KOPT-K1 (cell line): ENCODE results near the gene HSP90AB1.
A peak's percentile ranks its signal among the peaks of the same experiment; 100 is the strongest.

Source experiments
- H3K27ac ChIP-seq: fragments of 200-600 bp; sonication (generic); 2 replicates; pipeline ENCODE4 v1.5.1; 2016; ENCODE audit warnings: antibody characterized with exemption, mild to moderate bottlenecking, low read depth, low read length; ENCODE audit not compliant: poor library complexity, severe bottlenecking
- H3K36me3 ChIP-seq: fragments of 200-600 bp; sonication (generic); 2 replicates; pipeline ENCODE4 v1.5.1; 2017; ENCODE audit warnings: antibody characterized with exemption, mild to moderate bottlenecking, low read length, moderate library complexity; ENCODE audit not compliant: insufficient read depth
- H3K9me3 ChIP-seq: fragments of 200-600 bp; sonication (generic); 2 replicates; pipeline ENCODE4 v1.5.1; 2017; ENCODE audit warnings: antibody characterized with exemption, low read length, mild to moderate bottlenecking; ENCODE audit not compliant: insufficient read depth, poor library complexity, severe bottlenecking

The HSP90AB1 gene

DNA sequence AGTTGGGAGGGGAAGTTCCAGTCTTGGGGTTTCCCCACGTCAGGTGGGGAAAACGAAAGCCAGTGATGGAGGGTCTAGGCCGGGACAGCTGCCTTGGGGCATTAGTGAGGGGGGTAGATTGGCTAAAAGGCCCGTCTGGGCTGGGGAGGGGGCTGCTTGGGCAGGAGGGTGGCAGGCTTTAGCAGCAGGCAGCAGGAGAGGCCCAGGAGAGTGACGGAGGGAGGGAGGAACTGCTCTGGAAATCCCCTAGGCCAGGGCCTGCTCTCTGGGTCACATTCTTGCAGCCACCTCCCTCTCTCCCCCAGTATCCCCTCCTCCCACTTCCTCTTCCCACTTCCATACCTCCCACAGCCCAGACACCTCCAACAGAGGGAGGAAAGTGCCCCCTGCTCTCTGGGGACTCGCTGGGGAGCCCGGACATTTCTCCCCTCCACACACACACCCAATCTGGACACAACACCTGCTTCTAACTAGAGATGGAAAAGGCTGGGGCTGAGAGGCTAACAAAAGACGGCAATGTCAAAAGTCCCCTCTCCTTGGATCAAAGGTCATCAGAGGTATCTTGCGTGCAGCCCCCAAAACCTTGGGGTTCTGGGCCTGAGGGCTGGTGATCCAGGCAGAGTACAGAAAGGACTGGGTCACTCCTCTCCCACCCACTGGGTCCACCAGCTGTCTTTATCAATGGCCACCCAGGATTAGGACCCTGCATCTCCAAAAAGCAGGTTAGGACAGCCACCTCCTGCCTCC, 16.6 kb downstream of the HSP90AB1 start:
- Histone ChIP-seq H3K27ac (peak overlapping the region; percentile 69), H3K36me3 (peaks cover 39% of the 10 kb centered on the region), H3K9me3 (no peaks in the 10 kb centered on the region)

DNA sequence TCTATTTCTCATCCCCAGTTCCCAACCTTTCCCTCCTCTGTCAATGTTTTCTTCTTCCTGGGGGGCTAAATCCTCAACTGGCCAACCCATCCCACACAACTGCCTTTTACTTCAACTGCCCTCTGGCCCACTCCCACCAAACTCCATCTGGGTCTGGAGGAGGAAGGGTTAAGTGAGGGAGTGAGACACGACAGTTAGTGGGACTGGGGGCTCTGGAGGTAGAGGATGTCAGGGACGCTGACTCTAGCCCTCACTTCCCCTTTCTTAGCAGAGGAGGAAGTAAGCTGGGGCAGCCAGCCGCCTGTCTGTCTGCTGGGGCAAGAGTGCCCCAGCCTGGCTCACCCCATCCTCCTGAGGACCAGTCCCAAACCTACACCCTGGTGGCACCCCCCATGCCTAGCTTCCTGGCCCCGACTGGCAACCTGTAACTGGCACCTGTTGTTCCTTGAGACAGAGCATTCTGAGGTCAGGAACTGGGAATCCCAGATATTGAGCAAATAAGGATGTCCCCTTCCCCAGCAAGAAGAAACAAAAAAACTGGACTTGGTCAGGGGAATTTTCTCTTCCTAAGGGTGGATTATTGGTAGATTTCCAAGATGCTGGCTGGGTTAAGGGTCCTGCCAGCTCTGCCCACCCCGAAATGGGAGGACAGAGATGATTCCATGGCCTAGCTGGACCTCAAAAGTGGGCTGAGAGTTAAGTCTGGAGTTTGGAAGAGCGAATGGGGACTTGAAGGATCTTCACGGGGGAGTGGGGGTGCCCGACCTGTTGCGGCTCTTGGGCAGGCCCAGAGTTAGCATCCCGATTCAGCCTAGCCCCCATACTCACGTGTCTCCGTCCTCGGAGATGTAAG, 17.5 kb downstream of the HSP90AB1 start:
- no peaks in the 10 kb centered on the region for H3K9me3 ChIP-seq
- H3K36me3 ChIP-seq = peaks cover 32% of the 10 kb centered on the region; the same call in 1 of the 2 replicates
- peak overlapping the region; percentile 69 for H3K27ac ChIP-seq

DNA sequence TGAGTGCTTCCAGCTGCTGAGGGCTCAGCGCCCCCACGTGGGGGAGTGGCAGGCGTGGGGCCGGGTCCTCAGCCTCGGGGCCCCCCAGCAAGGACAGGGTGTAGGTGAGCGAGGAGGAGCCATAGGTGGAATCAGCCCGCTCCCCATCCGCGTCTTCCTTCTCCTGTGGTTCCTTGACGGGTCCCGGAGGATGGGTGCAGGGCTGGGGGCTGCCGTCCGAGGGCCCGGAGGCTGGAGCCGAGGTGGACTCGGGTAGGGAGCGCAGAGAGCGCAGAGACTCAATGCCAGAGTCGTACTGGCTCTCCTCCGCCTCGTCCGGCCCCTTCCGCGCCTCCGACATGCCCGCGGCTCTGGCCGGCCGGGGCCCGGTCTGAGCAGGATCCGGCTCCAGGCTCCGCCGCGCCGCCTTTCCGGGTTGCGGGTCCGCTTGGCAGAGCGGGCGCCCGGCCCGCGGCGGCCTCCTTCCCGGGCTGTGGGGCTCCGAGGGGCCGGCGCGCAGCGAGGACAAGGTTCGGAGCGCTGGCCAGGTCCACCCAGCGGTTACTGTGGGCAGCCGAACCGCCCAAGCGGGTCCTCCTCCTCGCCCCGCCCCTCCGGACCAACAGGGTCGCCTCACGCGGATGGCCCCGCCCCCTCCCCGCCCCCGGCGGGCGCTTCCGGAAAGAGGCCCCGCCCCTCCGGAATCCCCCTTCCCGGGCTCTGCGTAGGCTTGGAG, 18.3 kb downstream of the HSP90AB1 start, which contains the start of gene NFKBIE:
NFKBIE (minus strand) TSS at position 545 of the 715 bp plus-strand sequence; CDS start at position 340, 205 bp downstream.
- H3K9me3 ChIP-seq = no peaks in the 10 kb centered on the region
- H3K27ac ChIP-seq = peak within 1 kb of the TSS; percentile 69
- H3K36me3 ChIP-seq = peaks cover 24% of the 10 kb centered on the region; the same call in 1 of the 2 replicates

DNA sequence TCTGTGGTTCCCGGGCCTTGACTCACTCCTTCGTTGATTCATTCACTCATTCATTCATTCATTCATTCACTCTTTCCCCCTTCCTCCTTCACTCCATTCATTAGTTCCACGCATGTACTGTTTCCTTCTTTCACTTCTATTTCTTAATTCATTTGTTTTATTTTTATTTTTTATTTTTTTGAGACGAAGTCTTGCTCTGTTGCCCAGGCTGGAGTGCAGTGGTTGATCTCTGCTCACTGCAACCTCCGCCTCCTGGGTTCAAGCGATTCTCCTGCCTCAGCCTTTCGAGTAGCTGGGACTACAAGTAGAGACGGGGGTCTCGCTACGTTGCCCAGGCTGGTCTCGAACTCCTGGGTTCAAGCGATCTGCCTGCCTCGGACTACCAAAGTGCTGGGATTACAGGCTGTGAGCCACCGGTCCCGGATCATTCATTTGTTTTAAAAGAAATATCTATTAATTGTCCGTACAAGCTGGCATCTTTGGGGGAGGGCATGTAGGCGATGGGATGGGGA, 18.9 kb downstream of the HSP90AB1 start:
- Histone ChIP-seq H3K9me3 (no peaks in the 10 kb centered on the region), H3K27ac (peak overlapping the region; percentile 69), H3K36me3 (peaks cover 19% of the 10 kb centered on the region; the same call in 1 of the 2 replicates)

DNA sequence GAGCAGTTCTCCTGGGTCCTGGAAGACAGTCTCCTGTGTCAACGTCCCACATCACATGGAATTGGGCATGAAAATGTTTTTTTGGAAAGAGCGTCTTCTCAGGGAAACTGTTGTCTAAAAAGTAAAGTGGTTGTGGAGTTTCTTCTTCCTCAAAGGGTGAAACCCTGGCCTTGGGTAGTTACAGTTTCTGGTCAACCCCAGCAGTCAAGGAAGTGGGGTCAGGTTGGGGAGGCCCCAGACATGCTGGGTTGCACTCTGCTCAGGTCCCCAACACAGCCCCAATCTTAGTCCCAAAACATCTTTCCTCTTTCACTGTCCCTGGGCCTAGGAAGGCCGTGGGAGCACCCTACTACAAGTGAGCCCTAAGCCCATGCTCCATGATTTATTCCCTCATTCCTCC, 19.4 kb downstream of the HSP90AB1 start:
- H3K9me3 ChIP-seq = no peaks in the 10 kb centered on the region
- no peak overlapping the region for H3K27ac ChIP-seq
- peaks cover 13% of the 10 kb centered on the region; the same call in 1 of the 2 replicates for H3K36me3 ChIP-seq

DNA sequence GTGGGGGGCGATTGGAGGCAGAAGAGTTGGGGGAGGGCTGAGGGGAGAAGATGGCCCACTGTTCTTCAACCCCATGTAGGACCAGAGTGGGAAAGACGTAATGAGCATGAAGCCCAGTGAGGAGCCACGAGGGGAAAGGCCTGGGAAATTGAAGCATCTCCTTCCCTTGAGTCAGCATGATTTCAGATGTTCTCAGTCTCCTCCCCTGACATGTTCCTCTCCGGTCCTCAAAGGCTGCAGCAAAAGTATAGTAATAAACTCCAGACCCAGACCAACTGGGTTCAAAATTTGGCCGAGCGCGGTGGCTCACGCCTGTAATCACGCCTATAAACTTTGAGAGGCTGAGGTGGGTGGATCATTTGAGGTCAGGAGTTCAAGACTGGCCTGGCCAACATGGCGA, 20.4 kb downstream of the HSP90AB1 start:
- Histone ChIP-seq H3K27ac (no peak overlapping the region), H3K9me3 (no peaks in the 10 kb centered on the region), H3K36me3 (0 out of 2 replicates have a peak, but pooled peaks cover 6% of the 10 kb centered on the region)

DNA sequence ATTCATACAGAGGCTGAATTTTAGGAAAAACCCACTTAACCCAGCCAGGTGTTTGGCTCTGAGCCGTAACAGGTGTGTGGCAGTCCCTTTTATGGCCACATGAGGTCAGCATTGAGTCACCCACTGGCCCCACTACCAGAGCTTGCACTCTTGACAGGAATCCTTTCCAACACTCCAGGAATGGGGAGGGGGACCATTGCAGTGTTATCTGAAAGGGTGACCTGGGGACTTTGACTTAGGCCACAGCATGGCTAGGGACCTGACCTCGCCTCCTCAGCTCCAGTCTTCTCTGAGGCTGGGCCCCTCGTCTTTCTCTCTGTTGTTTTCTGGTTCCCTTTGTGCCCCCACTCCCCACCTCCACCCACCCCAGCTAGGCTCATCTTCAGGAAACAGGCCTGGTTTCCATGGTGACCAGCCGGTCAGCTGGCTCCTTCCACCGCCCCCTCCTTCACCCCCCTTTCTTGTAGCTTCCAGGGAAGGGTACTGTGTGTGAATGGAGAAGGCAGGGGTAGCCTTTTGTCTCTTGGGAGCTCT, 21.3 kb downstream of the HSP90AB1 start:
- Histone ChIP-seq H3K36me3 (no peaks in the 10 kb centered on the region), H3K9me3 (no peaks in the 10 kb centered on the region), H3K27ac (no peak overlapping the region)

DNA sequence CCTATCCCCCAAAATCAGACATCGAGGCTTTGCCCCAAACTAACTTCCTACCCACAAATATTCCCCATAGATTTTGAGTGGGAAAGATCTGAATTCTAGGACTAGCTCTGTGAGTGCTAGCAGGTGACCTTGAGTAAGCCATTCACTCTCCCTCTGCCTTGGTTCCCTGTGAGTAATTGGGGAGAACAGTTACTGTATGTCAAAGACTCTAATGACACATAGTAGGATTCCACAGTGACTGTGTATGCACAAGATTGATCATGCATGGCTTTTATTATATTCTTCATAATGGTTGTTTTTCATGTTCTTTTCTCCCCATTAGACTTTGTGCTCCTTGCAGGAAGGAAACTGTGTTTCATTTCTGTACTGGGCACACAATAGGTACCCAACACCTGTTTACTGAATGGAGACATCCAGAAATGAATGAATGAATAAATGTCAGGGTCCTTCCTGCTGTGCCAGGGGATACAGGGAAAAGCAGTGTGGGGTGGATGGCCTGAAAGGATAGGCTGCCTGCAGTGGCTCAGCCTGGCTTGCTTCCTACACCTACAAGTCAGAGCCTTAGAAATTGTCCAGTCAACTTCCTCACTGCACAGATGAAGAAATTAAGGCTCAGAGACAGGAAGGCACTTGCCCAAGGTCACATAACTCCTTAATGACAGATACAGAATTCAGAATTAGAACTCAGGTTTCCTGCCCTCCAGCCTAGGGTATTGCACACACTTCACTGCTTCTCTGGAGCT, 22.4 kb downstream of the HSP90AB1 start:
- Histone ChIP-seq H3K36me3 (no peaks in the 10 kb centered on the region), H3K9me3 (no peaks in the 10 kb centered on the region), H3K27ac (no peak overlapping the region)

DNA sequence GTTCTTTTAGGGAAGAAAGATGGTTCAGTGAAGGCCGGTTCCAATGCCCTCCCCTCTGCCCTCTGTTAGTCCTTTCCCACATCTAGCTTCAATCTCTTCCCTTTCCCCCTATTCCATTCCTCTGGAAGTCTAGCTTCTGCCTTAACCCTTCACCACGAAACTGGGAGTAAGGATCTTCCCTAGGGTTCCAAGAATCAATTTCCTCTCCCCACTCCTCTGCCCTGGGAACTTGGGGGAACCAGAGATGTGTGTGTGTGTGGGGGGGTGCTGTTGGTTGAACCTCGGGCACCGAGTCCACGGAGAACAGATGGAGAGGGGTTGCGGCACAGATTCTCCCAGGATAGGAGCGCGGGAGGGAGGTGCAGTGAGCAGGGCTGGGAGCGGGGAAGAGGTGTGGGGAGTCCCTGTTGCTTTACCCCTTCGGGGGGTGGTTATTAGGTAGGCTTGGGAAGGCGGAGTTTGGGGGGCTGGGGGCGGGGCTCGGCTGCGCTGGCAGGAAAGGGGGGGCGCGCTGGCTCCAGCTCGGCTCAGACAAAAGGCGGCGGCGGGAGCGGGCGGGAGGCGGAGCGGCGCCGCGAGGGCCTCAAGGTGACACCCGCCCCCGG, 23.1 kb downstream of the HSP90AB1 start, which contains the start of gene TMEM151B:
TMEM151B (plus strand) TSS at position 530 of the 605 bp plus-strand sequence. CDS start 293 bp downstream, outside the sequence.
- Histone ChIP-seq H3K27ac (no peak within 1 kb of the TSS), H3K36me3 (no peaks in the 10 kb centered on the region)

DNA sequence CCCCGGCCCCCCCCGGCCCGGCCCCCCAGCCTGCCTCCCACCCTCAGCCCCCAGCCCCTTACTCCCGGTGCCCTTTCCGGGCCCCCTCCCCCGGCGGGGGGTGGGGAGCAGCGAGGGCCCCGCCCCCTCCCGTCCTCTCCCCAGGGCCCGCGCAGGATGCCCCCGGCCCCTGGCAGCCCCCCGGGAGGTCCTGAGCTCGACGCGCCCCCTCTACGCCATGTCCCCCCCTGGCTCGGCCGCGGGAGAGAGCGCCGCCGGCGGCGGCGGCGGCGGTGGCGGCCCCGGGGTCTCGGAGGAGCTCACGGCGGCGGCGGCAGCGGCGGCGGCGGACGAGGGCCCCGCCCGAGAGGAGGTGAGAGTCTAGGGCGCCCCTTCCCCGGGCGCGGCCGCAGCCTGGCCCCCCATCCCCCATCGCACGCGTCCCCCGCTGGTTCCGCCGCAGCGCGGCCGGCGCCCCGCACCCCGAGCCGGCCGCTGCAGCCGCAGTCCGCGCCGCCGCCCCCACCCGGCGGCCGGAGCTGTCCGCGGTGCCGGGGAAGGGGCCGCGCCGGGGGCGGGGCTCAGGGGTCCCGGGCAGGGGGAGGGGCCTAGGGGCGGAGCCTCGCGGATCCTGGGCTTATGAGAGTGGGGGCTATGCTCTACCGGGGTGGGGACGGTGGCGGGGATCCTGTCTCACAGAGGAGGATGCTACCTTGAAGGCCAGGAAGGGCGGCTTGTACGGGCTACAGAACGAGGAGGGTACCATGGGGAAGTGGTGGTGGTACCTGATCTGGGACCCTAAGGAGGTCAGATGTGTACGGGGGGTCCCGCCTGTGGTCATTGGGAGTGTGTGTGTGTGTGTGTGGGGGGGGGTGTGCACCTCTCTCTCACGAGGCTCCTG, 23.9 kb downstream of the HSP90AB1 start:
- H3K27ac ChIP-seq = no peak overlapping the region
- no peaks in the 10 kb centered on the region for H3K36me3 ChIP-seq
- no peaks in the 10 kb centered on the region for H3K9me3 ChIP-seq

More for the DNA sequence above, 23.1 kb downstream of the HSP90AB1 start, which contains the start of gene TMEM151B:
- H3K9me3 ChIP-seq = no peaks in the 10 kb centered on the region

DNA sequence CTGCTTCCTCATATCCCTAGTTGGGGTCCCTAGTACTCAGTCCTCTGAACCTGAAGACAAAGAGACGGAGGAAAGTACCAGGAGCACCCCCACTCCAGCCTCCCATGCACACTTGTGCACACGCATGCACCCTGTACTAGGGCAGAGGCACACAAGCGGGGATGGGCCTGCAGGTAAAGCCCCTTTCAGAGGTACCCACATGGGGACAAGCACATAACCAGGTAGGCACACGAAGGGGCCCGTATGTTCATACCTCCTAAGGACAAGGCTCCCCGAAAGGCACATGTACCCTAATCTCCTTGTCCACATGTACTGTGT, 24.5 kb downstream of the HSP90AB1 start:
- Histone ChIP-seq H3K36me3 (no peaks in the 10 kb centered on the region), H3K9me3 (no peaks in the 10 kb centered on the region), H3K27ac (no peak overlapping the region)

DNA sequence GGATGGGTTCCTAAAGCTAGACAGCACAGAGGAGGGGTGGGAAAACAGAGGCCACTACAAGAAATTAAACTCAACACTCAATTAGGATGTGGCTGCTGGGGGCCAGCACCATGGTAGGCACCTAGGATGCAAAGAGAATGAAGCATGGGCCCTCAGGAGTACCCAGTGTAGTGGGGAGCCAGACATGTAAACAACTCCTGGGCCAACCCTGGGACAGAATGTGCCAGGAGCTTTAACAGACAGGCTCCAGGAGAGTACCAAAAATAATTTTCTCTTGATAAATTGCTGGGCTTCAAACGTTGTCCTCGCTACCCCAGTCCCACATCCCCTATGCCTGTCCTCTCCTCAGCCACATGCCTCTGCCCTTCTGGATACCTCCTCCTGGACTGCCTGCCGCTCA, 25.0 kb downstream of the HSP90AB1 start:
- Histone ChIP-seq H3K36me3 (no peaks in the 10 kb centered on the region), H3K27ac (no peak overlapping the region), H3K9me3 (no peaks in the 10 kb centered on the region)

DNA sequence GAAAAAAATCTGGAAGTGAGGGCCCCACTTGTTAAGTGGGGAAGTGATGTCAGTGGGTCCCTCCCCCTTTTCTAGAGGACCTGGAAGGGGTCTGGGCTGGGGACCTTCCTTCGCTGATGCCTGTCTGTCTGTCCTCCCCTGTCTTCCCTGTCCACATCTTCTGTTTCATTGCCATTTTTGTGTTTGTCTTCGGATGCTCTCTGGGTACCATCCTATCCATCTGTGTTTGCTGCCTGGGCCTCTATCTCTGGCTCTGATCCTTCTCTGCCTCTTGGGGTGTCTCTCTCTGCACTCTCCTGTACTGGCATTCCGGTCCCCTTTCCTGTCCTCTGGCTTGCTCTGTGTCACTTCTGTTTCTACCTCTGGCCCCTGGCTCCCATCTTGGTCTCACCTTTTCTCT, 25.6 kb downstream of the HSP90AB1 start:
- Histone ChIP-seq H3K36me3 (no peaks in the 10 kb centered on the region), H3K27ac (no peak overlapping the region), H3K9me3 (no peaks in the 10 kb centered on the region)
